OCI-LY7 (cell line): ENCODE measurements around the gene APCDD1L.

Experiments used
- CTCF ChIP-seq: fragments of 200-600 bp; sonication (generic); conservative IDR thresholded peaks from 2 replicates; pipeline ENCODE4 v1.5.1; 2014; ENCODE audit warnings: mild to moderate bottlenecking, antibody characterized with exemption, low read length, moderate library complexity, mixed read lengths
- EZH2phosphoT487 ChIP-seq: fragments of 200-600 bp; sonication (generic); IDR thresholded peaks from 2 replicates; pipeline ENCODE4 v1.6.1; 2018; ENCODE audit warnings: low read depth, borderline replicate concordance, mild to moderate bottlenecking, mixed run types, antibody characterized with exemption, low read length, moderate library complexity, mixed read lengths

- TF ChIP-seq CTCF (no peak), EZH2phosphoT487 (no peak)
These were observed 31.2 kb upstream of the APCDD1L start for GRCh38 chr20:58546416-58546711.
